Endothelial cell (in vitro differentiated cells): ENCODE results near the gene C2CD2L. TPM values are rescaled to one million over a fixed set of nuclear protein-coding genes. Genes with fewer than 3 reads are reported as not detected.

Experiments used
- DNase-seq: peaks from one replicate; pipeline ENCODE4 v3.0.0; 2021; ENCODE audit warnings: low spot score
- H3K27ac Mint-ChIP-seq: one replicate; pipeline ENCODE4 v1.8.0; 2021; ENCODE audit warnings: mixed read lengths, inconsistent platforms; ENCODE audit not compliant: unreplicated experiment
- H3K27me3 Mint-ChIP-seq: one replicate; pipeline ENCODE4 v1.8.0; 2021; ENCODE audit warnings: mild to moderate bottlenecking, moderate library complexity, mixed read lengths, inconsistent platforms; ENCODE audit not compliant: unreplicated experiment
- H3K36me3 Mint-ChIP-seq: one replicate; pipeline ENCODE4 v1.8.0; 2021; ENCODE audit warnings: mild to moderate bottlenecking, low read depth, mixed read lengths, inconsistent platforms; ENCODE audit not compliant: unreplicated experiment
- H3K4me1 Mint-ChIP-seq: one replicate; pipeline ENCODE4 v1.8.0; 2021; ENCODE audit warnings: mild to moderate bottlenecking, mixed read lengths, inconsistent platforms; ENCODE audit not compliant: unreplicated experiment
- H3K4me3 Mint-ChIP-seq: one replicate; pipeline ENCODE4 v1.8.0; 2021; ENCODE audit warnings: mild to moderate bottlenecking, mixed read lengths, inconsistent platforms; ENCODE audit not compliant: unreplicated experiment
- H3K9me3 Mint-ChIP-seq: one replicate; pipeline ENCODE4 v1.8.0; 2021; ENCODE audit warnings: mixed read lengths, inconsistent platforms; ENCODE audit not compliant: unreplicated experiment
- total RNA-seq: library from RNA; stranded (reverse); fragmentation: NEBNext Ultra II Directional; extraction: Animal tissue kit (Norgen Biotek cat#: 25700); gene quantifications from one replicate; pipeline ENCODE4 v1.2.1, GENCODE V29; 2021; ENCODE audit not compliant: unreplicated experiment
- TF ChIP-seq, protein P1 (sequence below): fragments of 200-600 bp; sonication (generic); IDR thresholded peaks from one replicate; pipeline ENCODE4 v1.5.0; 2021; ENCODE audit warnings: antibody characterized with exemption; ENCODE audit not compliant: unreplicated experiment

Gene C2CD2L
- total RNA-seq, 1 donor from 2014 or later = 11.7 TPM

DNA sequence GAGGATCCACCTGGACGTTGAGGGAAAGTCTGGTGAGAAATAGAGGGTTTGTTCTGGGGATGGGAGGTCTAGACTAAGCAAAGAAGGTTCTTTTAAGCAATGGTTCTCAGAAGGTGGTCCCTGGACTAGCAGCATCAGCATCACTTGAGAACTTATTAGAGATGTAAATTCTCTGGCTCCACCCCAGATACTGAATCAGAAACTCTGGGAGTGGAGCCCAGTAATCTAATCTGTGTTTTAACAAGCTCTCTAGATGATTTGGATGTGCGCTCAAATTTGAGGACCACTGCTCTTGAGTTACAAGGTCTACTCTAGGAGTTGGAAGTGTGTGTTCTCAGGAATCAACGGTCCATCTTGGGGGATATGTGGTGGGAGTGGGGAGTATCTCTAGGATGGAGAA is 38.4 kb downstream of the C2CD2L start:
- Mint-ChIP-seq H3K4me1 (peaks cover 6% of the 10 kb centered on the region), H3K9me3 (no peaks in the 10 kb centered on the region), H3K27me3 (peaks cover 25% of the 10 kb centered on the region), H3K27ac (no peak overlapping the region), H3K4me3 (no peak overlapping the region), H3K36me3 (no peaks in the 10 kb centered on the region)
- TF ChIP-seq, protein P1, sequence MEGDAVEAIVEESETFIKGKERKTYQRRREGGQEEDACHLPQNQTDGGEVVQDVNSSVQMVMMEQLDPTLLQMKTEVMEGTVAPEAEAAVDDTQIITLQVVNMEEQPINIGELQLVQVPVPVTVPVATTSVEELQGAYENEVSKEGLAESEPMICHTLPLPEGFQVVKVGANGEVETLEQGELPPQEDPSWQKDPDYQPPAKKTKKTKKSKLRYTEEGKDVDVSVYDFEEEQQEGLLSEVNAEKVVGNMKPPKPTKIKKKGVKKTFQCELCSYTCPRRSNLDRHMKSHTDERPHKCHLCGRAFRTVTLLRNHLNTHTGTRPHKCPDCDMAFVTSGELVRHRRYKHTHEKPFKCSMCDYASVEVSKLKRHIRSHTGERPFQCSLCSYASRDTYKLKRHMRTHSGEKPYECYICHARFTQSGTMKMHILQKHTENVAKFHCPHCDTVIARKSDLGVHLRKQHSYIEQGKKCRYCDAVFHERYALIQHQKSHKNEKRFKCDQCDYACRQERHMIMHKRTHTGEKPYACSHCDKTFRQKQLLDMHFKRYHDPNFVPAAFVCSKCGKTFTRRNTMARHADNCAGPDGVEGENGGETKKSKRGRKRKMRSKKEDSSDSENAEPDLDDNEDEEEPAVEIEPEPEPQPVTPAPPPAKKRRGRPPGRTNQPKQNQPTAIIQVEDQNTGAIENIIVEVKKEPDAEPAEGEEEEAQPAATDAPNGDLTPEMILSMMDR = no peak
- DNase-seq = no peak

DNA sequence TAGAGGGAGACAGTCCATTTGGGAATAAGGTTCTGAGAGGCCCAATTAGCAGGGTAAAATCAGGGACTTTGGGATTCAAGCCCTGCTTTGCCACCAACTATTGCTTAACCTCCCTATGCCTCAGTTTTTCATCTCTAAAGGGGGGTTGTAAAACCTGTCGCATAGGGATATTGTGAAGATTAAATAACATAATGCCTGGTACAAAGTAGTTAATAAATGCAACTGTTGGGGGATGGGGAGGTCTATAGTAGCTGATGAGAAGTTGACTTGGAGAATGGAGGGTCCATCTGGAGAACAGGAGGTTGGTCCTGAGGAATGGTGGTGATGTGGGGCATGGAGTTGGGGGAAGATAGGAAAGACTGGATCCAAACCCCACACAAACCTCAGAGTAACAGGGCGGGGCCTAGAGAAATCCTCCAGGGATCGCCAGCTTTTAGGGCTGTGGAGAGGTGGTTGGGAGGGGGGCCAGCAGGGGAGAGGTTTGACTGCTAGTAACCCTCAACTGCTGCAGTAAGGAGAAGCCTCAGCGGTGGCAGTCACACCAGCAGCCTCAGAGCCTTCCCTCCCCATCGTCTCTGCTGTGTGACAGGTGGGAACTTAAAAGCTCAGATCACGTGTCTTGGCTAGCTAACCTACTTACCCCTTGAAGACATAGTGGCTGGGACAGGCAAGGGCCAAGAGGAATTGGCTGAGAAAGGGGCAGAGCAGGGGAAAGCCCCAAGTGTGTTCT is 40.6 kb downstream of the C2CD2L start:
- Mint-ChIP-seq H3K4me3 (peak overlapping the region; percentile 82), H3K27ac (peak overlapping the region; percentile 76), H3K9me3 (no peaks in the 10 kb centered on the region), H3K4me1 (peaks cover 6% of the 10 kb centered on the region), H3K27me3 (peaks cover 27% of the 10 kb centered on the region), H3K36me3 (no peaks in the 10 kb centered on the region)
- DNase-seq = no peak
- TF ChIP-seq, protein P1 = no peak

DNA sequence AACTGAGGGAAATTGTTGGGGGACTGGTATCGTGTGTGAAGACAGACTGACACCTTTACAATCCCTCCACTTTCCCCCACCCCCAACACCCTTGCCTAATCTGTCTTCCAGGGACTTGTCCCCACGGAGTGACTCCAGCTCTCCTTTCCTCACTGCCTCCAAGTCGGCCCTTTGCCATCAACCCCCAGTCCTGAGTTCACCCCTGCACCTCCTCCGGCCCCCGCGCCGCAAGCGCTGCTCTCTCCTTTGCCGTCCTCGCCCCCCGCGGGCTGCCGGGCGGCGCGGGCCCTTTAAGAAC is 41.5 kb downstream of the C2CD2L start:
- no peak for DNase-seq
- Mint-ChIP-seq H3K27ac (no peak overlapping the region), H3K36me3 (no peaks in the 10 kb centered on the region), H3K4me1 (peaks cover 6% of the 10 kb centered on the region), H3K4me3 (peak overlapping the region; percentile 89), H3K9me3 (no peaks in the 10 kb centered on the region), H3K27me3 (peaks cover 26% of the 10 kb centered on the region)
- TF ChIP-seq, protein P1 = no peak

DNA sequence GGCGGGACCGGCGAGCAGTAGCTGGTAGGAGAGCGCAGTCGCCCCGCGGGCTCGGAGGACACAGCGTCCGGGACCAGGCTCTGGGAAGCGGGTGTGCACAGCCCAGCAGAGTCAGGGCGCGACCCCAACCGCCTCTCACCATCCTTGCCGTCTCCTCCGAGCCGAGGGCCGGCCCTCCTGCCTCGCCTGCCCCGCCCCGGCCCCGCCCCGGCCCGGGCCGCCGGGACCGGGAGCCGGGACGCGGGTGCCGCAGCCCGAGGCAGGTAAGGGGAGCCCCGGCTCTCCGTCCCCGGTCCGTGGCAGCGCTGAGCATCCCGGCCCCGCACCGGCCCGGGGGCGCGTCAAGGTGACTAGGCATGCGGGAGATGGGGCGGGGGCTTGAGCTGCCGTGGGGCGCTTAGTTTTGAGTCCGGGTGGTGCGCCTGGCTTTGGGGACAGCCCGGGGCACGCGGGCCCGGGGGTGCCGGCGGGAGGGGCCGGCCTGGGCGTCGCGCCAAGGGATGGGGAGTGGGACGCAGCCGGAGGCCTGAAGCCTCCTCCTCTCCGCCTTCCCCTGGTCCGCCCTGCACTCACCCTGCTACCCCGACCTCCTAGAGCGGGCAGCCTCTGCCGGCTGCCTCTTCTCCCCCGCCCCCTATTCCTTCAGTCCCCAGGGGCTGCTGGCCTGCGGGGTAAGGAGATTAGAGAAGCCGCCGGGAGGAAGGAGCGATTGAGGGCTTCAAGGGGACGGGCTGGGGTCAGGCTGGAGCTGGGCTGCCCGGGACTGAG is 42.1 kb downstream of the C2CD2L start, which contains the start of gene ABCG4:
TSS of gene ABCG4 (plus strand) at position 35 of the 768 bp plus-strand sequence. CDS start 914 bp downstream, outside the sequence.
- peak; percentile 30 for DNase-seq

More for the DNA sequence above, 42.1 kb downstream of the C2CD2L start, which contains the start of gene ABCG4:
- no peaks in the 10 kb centered on the region for H3K9me3 Mint-ChIP-seq
- TF ChIP-seq, protein P1 = no peak
- no peaks in the 10 kb centered on the region for H3K36me3 Mint-ChIP-seq
- H3K4me1 Mint-ChIP-seq = peaks cover 6% of the 10 kb centered on the region
- H3K27me3 Mint-ChIP-seq = peaks cover 26% of the 10 kb centered on the region
- H3K27ac Mint-ChIP-seq = no peak within 1 kb of the TSS
- peak within 1 kb of the TSS; percentile 89 for H3K4me3 Mint-ChIP-seq
